Measurements from ENCODE around the gene PTPRD.

DNA sequence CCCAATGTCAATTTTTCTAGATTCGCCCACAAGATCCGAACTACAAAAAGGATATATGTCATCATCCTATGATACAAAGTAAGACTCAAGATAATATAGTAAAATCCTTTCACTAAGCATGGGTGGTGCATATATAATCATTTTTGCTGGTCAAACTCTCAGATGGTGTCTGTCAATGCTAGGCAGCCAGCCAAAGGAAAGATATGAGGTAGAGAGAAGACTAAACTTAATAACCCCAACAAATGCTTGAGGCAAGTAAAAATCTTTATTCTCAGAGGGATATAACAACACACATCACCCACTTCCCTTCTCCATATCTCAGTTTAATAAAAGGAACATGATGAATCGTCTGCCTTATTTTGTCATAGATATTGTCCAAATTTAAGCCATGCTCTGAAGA, 1972.0 kb downstream of the PTPRD start:
- TF ChIP-seq, protein P1, sequence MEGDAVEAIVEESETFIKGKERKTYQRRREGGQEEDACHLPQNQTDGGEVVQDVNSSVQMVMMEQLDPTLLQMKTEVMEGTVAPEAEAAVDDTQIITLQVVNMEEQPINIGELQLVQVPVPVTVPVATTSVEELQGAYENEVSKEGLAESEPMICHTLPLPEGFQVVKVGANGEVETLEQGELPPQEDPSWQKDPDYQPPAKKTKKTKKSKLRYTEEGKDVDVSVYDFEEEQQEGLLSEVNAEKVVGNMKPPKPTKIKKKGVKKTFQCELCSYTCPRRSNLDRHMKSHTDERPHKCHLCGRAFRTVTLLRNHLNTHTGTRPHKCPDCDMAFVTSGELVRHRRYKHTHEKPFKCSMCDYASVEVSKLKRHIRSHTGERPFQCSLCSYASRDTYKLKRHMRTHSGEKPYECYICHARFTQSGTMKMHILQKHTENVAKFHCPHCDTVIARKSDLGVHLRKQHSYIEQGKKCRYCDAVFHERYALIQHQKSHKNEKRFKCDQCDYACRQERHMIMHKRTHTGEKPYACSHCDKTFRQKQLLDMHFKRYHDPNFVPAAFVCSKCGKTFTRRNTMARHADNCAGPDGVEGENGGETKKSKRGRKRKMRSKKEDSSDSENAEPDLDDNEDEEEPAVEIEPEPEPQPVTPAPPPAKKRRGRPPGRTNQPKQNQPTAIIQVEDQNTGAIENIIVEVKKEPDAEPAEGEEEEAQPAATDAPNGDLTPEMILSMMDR (IDR thresholded peaks at IDR 0.05 in 8 of 11, conservative IDR thresholded peaks at IDR 0.05 in 3 of 11), result no peak
- no peak for TF ChIP-seq POLR2A (IDR thresholded peaks at IDR 0.05)
